H1 (cell line): ENCODE results near the gene DRAXIN. TPM values are rescaled to one million over a fixed set of nuclear protein-coding genes. Genes with fewer than 3 reads are reported as not detected.

Experiments
- CTCF ChIA-PET: fragments of 300-600 bp; sonication (Branson Sonifier 250); formaldehyde crosslinking; loops from one replicate; lab custom pipeline; 2021; ENCODE audit not compliant: partially characterized antibody; lab: Charles Lee
- POLR2A ChIA-PET: fragments of 300-600 bp; sonication (Branson Sonifier 250); formaldehyde crosslinking; loops from one replicate; lab custom pipeline; 2021; ENCODE audit warnings: inconsistent platforms; ENCODE audit not compliant: partially characterized antibody; lab: Charles Lee
- DNase-seq, 2 experiments: peaks; one replicate each; pipeline versions ENCODE4 v3.0.0 to v3.0.0-alpha.2; 2010 to 2022; ENCODE audit warnings: low spot score in 2 of 2, low read depth in 1 of 2, mixed read lengths in 1 of 2
- FAIRE-seq: peaks from 2 replicates; lab custom pipeline; 2011; peaks lifted over from hg19 to GRCh38; lab: Jason Lieb, UNC
- H2AFZ ChIP-seq: 2 replicates; pipeline ENCODE4 v1.8.1; 2012; ENCODE audit warnings: low read length, inconsistent platforms
- H2AK5ac ChIP-seq: 2 replicates; pipeline ENCODE4 v1.6.1; 2013; ENCODE audit warnings: low read depth, low read length
- H2BK120ac ChIP-seq: replicated peaks from 2 replicates; pipeline ENCODE3; 2013; ENCODE audit warnings: low read depth, low read length, inconsistent platforms
- H2BK12ac ChIP-seq: 2 replicates; pipeline ENCODE4 v1.6.1; 2013; ENCODE audit warnings: low read depth, low read length
- H2BK15ac ChIP-seq: 2 replicates; pipeline ENCODE4 v1.6.1; 2013; ENCODE audit warnings: low read length
- H2BK20ac ChIP-seq: 2 replicates; pipeline ENCODE4 v1.6.1; 2013; ENCODE audit warnings: low read length
- H2BK5ac ChIP-seq: 2 replicates; pipeline ENCODE4 v1.6.1; 2013; ENCODE audit warnings: low read depth, low read length
- H3K14ac ChIP-seq: 2 replicates; pipeline ENCODE4 v1.6.1; 2013; ENCODE audit warnings: inconsistent platforms; ENCODE audit not compliant: insufficient read length
- H3K18ac ChIP-seq: 2 replicates; pipeline ENCODE4 v1.6.1; 2013; ENCODE audit warnings: low read length; ENCODE audit errors: extremely low read depth
- H3K23ac ChIP-seq: 2 replicates; pipeline ENCODE4 v1.6.1; 2013; ENCODE audit warnings: inconsistent platforms; ENCODE audit not compliant: insufficient read length
- H3K23me2 ChIP-seq: 2 replicates; pipeline ENCODE4 v1.6.1; 2013; ENCODE audit warnings: low read depth, low read length
- H3K27ac ChIP-seq: 2 replicates; pipeline ENCODE4 v1.6.1; 2011; ENCODE audit warnings: low read depth, low read length, inconsistent platforms
- H3K27me3 ChIP-seq, 4 experiments: replicated peaks in 1 of 4; 1 replicate in 1 of 4; 2 replicates in 3 of 4; pipeline versions ENCODE4 v1.6.1 to v1.8.1; 2011 to 2013; ENCODE audit warnings: low read length in 3 of 4, mild to moderate bottlenecking in 3 of 4, inconsistent platforms in 2 of 4, mixed read lengths in 2 of 4, moderate library complexity in 1 of 4; ENCODE audit not compliant: control insufficient read depth in 3 of 4, insufficient read depth in 3 of 4; ENCODE audit errors: extremely low read depth in 1 of 4
- H3K36me3 ChIP-seq, 4 experiments: 2 replicates each; pipeline versions ENCODE4 v1.6.1 to v1.8.1; 2011 to 2013; ENCODE audit warnings: mild to moderate bottlenecking in 4 of 4, low read length in 3 of 4, moderate library complexity in 2 of 4, control low read depth in 1 of 4, inconsistent platforms in 1 of 4; ENCODE audit not compliant: insufficient read depth in 4 of 4, control insufficient read depth in 2 of 4
- H3K4ac ChIP-seq: replicated peaks from 2 replicates; pipeline ENCODE3; 2013; ENCODE audit warnings: low read length, low read depth, mixed read lengths, inconsistent platforms; ENCODE audit not compliant: insufficient read length
- H3K4me1 ChIP-seq, 4 experiments: replicated peaks in 1 of 4; 1 replicate in 1 of 4; 2 replicates in 3 of 4; pipeline versions ENCODE4 v1.6.1 to v1.8.1; 2011 to 2013; ENCODE audit warnings: low read length in 3 of 4, inconsistent platforms in 2 of 4, mixed read lengths in 1 of 4; ENCODE audit not compliant: insufficient read depth in 4 of 4, control insufficient read depth in 3 of 4
- H3K4me2 ChIP-seq, 2 experiments: 2 replicates each; pipeline versions ENCODE4 v1.6.1 to v1.8.1; 2011 to 2013; ENCODE audit warnings: low read depth in 2 of 2, low read length in 2 of 2, control low read depth in 1 of 2, inconsistent platforms in 1 of 2, mild to moderate bottlenecking in 1 of 2; ENCODE audit not compliant: insufficient read depth in 1 of 2
- H3K4me3 ChIP-seq, 4 experiments: fragments of 200-600, 300-600 bp in 1 of 4; sonication (generic), shearing (Covaris generic), sonication (Bioruptor Twin) in 1 of 4; 2 replicates each; pipeline versions ENCODE4 v1.5.1 to v1.8.1; 2011 to 2016; ENCODE audit warnings: low read length in 4 of 4, low read depth in 3 of 4, control low read depth in 2 of 4, inconsistent platforms in 2 of 4, mild to moderate bottlenecking in 2 of 4, mixed read lengths in 1 of 4, moderate library complexity in 1 of 4; ENCODE audit not compliant: insufficient read depth in 2 of 4; ENCODE audit errors: extremely low read depth in 1 of 4
- H3K56ac ChIP-seq: replicated peaks from 2 replicates; pipeline ENCODE3; 2013; ENCODE audit warnings: low read depth, mild to moderate bottlenecking, mixed read lengths, low read length, inconsistent platforms; ENCODE audit not compliant: insufficient read length
- H3K79me1 ChIP-seq: 2 replicates; pipeline ENCODE4 v1.6.1; 2013; ENCODE audit warnings: low read depth, low read length, control low read depth
- H3K79me2 ChIP-seq, 2 experiments: 2 replicates each; pipeline versions ENCODE4 v1.6.1 to v1.8.1; 2012 to 2013; ENCODE audit warnings: low read length in 2 of 2, mild to moderate bottlenecking in 2 of 2, inconsistent platforms in 1 of 2; ENCODE audit not compliant: insufficient read depth in 2 of 2, control insufficient read depth in 1 of 2
- H3K9ac ChIP-seq, 4 experiments: replicated peaks in 1 of 4; 1 replicate in 1 of 4; 2 replicates in 3 of 4; pipeline versions ENCODE4 v1.6.1 to v1.8.1; 2011 to 2013; ENCODE audit warnings: low read depth in 3 of 4, low read length in 3 of 4, control low read depth in 2 of 4, mild to moderate bottlenecking in 2 of 4, moderate library complexity in 2 of 4, inconsistent platforms in 1 of 4; ENCODE audit errors: extremely low read depth in 1 of 4
- H3K9me3 ChIP-seq, 2 experiments: 2 replicates each; pipeline versions ENCODE4 v1.6.1 to v1.8.1; 2012 to 2013; ENCODE audit warnings: mild to moderate bottlenecking in 2 of 2, moderate library complexity in 2 of 2, control low read depth in 1 of 2, inconsistent platforms in 1 of 2, low read depth in 1 of 2, low read length in 1 of 2, mixed read lengths in 1 of 2; ENCODE audit not compliant: insufficient read depth in 2 of 2
- H4K20me1 ChIP-seq, 2 experiments: replicated peaks in 1 of 2; 2 replicates each; pipeline versions ENCODE3 to v1.8.1; 2011 to 2013; ENCODE audit warnings: inconsistent platforms in 2 of 2, low read length in 2 of 2, mild to moderate bottlenecking in 1 of 2; ENCODE audit not compliant: insufficient read depth in 2 of 2, control insufficient read depth in 1 of 2
- H4K5ac ChIP-seq: 2 replicates; pipeline ENCODE4 v1.6.1; 2013; ENCODE audit warnings: low read length, low read depth, mixed read lengths, inconsistent platforms; ENCODE audit not compliant: insufficient read length
- H4K8ac ChIP-seq: 2 replicates; pipeline ENCODE4 v1.8.0; 2013; ENCODE audit warnings: mild to moderate bottlenecking, moderate library complexity, low read length, inconsistent platforms; ENCODE audit not compliant: insufficient read depth; ENCODE audit errors: extremely low read depth
- H4K91ac ChIP-seq: replicated peaks from 2 replicates; pipeline ENCODE3; 2013; ENCODE audit warnings: low read length, mixed read lengths, inconsistent platforms; ENCODE audit not compliant: insufficient read length
- CBX8 ChIP-seq: fragments of 300-800, 300-1000 bp; sonication (generic); IDR thresholded peaks from 2 replicates; pipeline ENCODE4 v1.7.1; 2016; ENCODE audit warnings: low read depth, low read length, borderline replicate concordance
- GABPA ChIP-seq: IDR thresholded peaks from 2 replicates; pipeline ENCODE4 v1.6.1; 2011; ENCODE audit warnings: mild to moderate bottlenecking, low read length, moderate library complexity, borderline replicate concordance; ENCODE audit not compliant: insufficient read depth
- RFX5 ChIP-seq: IDR thresholded peaks from 2 replicates; pipeline ENCODE4 v1.6.1; 2011; ENCODE audit warnings: low read depth, low read length, improper control_type of control experiment, borderline replicate concordance
- RXRA ChIP-seq: IDR thresholded peaks from 2 replicates; pipeline ENCODE4 v1.6.1; 2011; ENCODE audit warnings: low read depth, mild to moderate bottlenecking, low read length, moderate library complexity; ENCODE audit not compliant: insufficient read depth
- SAP30 ChIP-seq: fragments of 300-600 bp; sonication (generic); IDR thresholded peaks from 2 replicates; pipeline ENCODE4 v1.7.1; 2012; ENCODE audit warnings: low read length, moderate library complexity, mild to moderate bottlenecking, inconsistent platforms; ENCODE audit not compliant: insufficient read depth, insufficient replicate concordance
- TAF1 ChIP-seq: IDR thresholded peaks from 2 replicates; pipeline ENCODE4 v1.6.1; 2011; ENCODE audit warnings: mild to moderate bottlenecking, low read depth, low read length
- TEAD4 ChIP-seq: IDR thresholded peaks from 2 replicates; pipeline ENCODE4 v1.6.1; 2012; ENCODE audit warnings: low read depth, low read length, inconsistent platforms, mixed read lengths
- USF2 ChIP-seq: IDR thresholded peaks from 2 replicates; pipeline ENCODE4 v1.6.1; 2011; ENCODE audit warnings: low read length, improper control_type of control experiment
- WGBS, 2 experiments: shearing (Covaris generic) in 1 of 2; methylation state at CpG; one replicate each; pipeline versions ENCODE4 v1.1.6 to v1.1.7; 2013 to 2015; ENCODE audit warnings: low lambda C conversion rate in 2 of 2, mixed read lengths in 2 of 2, inconsistent platforms in 1 of 2, low coverage in 1 of 2, missing lambda C conversion rate in 1 of 2; ENCODE audit not compliant: insufficient replicate concordance in 2 of 2, insufficient coverage in 1 of 2, insufficient read length in 1 of 2; ENCODE audit errors: extremely low coverage in 1 of 2, missing lambda C conversion rate in 1 of 2; 5-methylcytosine and 5-hydroxymethylcytosine counted together
- polyA plus RNA-seq, 7 experiments: library from polyadenylated mRNA; depleted of rRNA in 3 of 7; stranded (reverse) in 5 of 7; unstranded in 2 of 7; fragments of >200 nt in 5 of 7; fragments of 200-250 nt in 2 of 7; gene quantifications; 1 replicate in 5 of 7; 2 replicates in 1 of 7; 4 replicates in 1 of 7; pipeline versions ENCODE4 v1.2.1 to v1.2.3, GENCODE V29; 2011 to 2013; ENCODE audit warnings: missing spikeins in 2 of 7, mixed read lengths in 2 of 7
- total RNA-seq: library from RNA; stranded (reverse); fragmentation: NEBNext Ultra II Directional; extraction: Animal tissue kit (Norgen Biotek cat#: 25700); gene quantifications from 2 replicates; pipeline ENCODE4 v1.2.1, GENCODE V29; 2021
- TF ChIP-seq, protein P1 (sequence below): IDR thresholded peaks from 2 replicates; pipeline ENCODE4 v1.6.1; 2012; ENCODE audit warnings: inconsistent platforms

Gene DRAXIN
- total and polyA plus RNA-seq, 2 of the 8 experiments (the other 6 are each of a cell fraction or from before 2014, with no cell fraction given) = 4.6 to 17.6 TPM

DNA sequence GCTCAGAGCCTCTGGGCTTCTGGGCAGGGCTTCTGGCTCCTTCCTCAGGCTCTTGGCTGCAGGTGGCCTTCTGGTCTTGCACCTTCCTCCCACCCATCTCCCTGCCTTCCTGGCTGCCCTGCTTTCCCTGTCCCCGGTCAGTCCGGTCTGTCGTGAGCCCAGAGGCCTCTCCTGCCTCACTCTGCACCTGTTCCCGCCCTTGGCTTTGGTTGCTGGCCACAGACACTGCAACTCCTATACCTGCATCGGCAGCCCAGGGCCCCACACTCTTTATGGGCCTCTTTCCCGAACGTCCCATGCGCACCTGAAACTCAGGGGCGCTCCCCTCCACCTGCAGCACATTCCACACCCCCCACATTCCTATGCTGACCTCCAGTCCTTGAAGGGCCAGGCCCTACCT is 45.2 kb upstream of the DRAXIN start:
- Histone ChIP-seq H4K8ac (no peak overlapping the region), H4K91ac (no peak overlapping the region), H2AFZ (no peak overlapping the region), H3K9me3 (no peaks in the 10 kb centered on the region), H2BK15ac (no peak overlapping the region), H3K4me1 (peaks cover 6 to 21% (median 17%) of the 10 kb centered on the region in 4 experiments), H3K18ac (no peak overlapping the region), H3K27me3 (0 out of 7 replicates have a peak, but pooled peaks cover 0 to 3% (median 0%) of the 10 kb centered on the region in 4 experiments), H3K23ac (no peak overlapping the region), H3K23me2 (no peaks in the 10 kb centered on the region; the same call in 1 of the 2 replicates), H3K36me3 (no peaks in the 10 kb centered on the region; a peak in 1 of 8 replicates), H2BK5ac (no peak overlapping the region), H4K5ac (no peak overlapping the region), H3K4me3 (no peak overlapping the region), H3K4ac (no peak overlapping the region), H3K9ac (no peak overlapping the region), H2BK120ac (no peak overlapping the region), H3K56ac (no peak overlapping the region), H2BK20ac (no peak overlapping the region), H2AK5ac (no peak overlapping the region), H3K27ac (no peak overlapping the region), H3K14ac (no peak overlapping the region), H2BK12ac (no peak overlapping the region), H3K79me1 (no peaks in the 10 kb centered on the region), H3K4me2 (no peak overlapping the region), H3K79me2 (no peaks in the 10 kb centered on the region), H4K20me1 (peaks cover 1 to 9% of the 10 kb centered on the region in 2 experiments)
- ChIA-PET POLR2A (interaction anchor here (1.0 to 1.2 kb wide), 3 partner anchors 9 to 306 kb away, joined by 3 read pairs; no protein-coding TSS in a partner anchor), CTCF (interaction anchor here (0.6 to 6.3 kb wide), 42 partner anchors 10 to 405 kb away, joined by 3 to 66 read pairs (median 4); partner anchors contain the start of genes DISP3 and FBXO6)
- 87% methylated on average over 9 of the region's 9 CpGs; no CpG with 5 or more reads in 1 of the 2 experiments for WGBS, 2 experiments
- DNase-seq (no peak), FAIRE-seq (no peak)
- TF ChIP-seq SAP30 (no peak), GABPA (no peak), TAF1 (no peak), USF2 (no peak), RFX5 (no peak), CBX8 (no peak), RXRA (no peak), TEAD4 (no peak)
- TF ChIP-seq, protein P1, sequence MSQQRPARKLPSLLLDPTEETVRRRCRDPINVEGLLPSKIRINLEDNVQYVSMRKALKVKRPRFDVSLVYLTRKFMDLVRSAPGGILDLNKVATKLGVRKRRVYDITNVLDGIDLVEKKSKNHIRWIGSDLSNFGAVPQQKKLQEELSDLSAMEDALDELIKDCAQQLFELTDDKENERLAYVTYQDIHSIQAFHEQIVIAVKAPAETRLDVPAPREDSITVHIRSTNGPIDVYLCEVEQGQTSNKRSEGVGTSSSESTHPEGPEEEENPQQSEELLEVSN = no peak
